Measurements from ENCODE around the gene ANGEL1.

ANGEL1 gene

GRCh38 chr14:76769636-76770292 lies 42.9 kb downstream of the ANGEL1 start:
- H3K4me3 ChIP-seq (ENCODE audit: low read depth, low read length): no peak overlapping the region
- DNase-seq (ENCODE audit: low read depth): no peak

GRCh38 chr14:76768671-76769500 lies 43.8 kb downstream of the ANGEL1 start:
- no peak overlapping the region for H3K4me3 ChIP-seq (ENCODE audit: low read depth, low read length)
- no peak for DNase-seq (ENCODE audit: low read depth)

GRCh38 chr14:76767681-76768656 lies 44.7 kb downstream of the ANGEL1 start:
- DNase-seq (ENCODE audit: low read depth): no peak
- H3K4me3 ChIP-seq (ENCODE audit: low read depth, low read length): no peak overlapping the region

GRCh38 chr14:76765461-76765931 lies 47.2 kb downstream of the ANGEL1 start:
- no peak overlapping the region for H3K4me3 ChIP-seq (ENCODE audit: low read depth, low read length)
- DNase-seq (ENCODE audit: low read depth): no peak

- no peak for DNase-seq (ENCODE audit: low read depth)
- H3K4me3 ChIP-seq (ENCODE audit: low read depth, low read length): peak overlapping the region; percentile 90
Observed at GRCh38 chr14:76763096-76764041, 49.3 kb downstream of the ANGEL1 start.

GRCh38 chr14:76762411-76763095 lies 50.1 kb downstream of the ANGEL1 start:
- no peak for DNase-seq (ENCODE audit: low read depth)
- peak overlapping the region; percentile 90 for H3K4me3 ChIP-seq (ENCODE audit: low read depth, low read length)

GRCh38 chr14:76761960-76762410 lies 50.7 kb downstream of the ANGEL1 start:
- no peak for DNase-seq (ENCODE audit: low read depth)

GRCh38 chr14:76761136-76761959 lies 51.3 kb downstream of the ANGEL1 start, which contains the start of gene VASH1:
Gene VASH1 (plus strand): TSS chr14:76761468. CDS start chr14:76762822, 1,354 bp downstream.
- peak within 1 kb of the TSS; percentile 90 for H3K4me3 ChIP-seq (ENCODE audit: low read depth, low read length)
- peak; percentile 26 for DNase-seq (ENCODE audit: low read depth)

More at GRCh38 chr14:76761960-76762410, 50.7 kb downstream of the ANGEL1 start:
- peak overlapping the region; percentile 90 for H3K4me3 ChIP-seq (ENCODE audit: low read depth, low read length)

GRCh38 chr14:76760331-76761135 lies 52.1 kb downstream of the ANGEL1 start:
- H3K4me3 ChIP-seq (ENCODE audit: low read depth, low read length): peak overlapping the region; percentile 90

GRCh38 chr14:76759589-76759988 lies 53.1 kb downstream of the ANGEL1 start:
- DNase-seq (ENCODE audit: low read depth): no peak
- H3K4me3 ChIP-seq (ENCODE audit: low read depth, low read length): no peak overlapping the region

More at GRCh38 chr14:76760331-76761135, 52.1 kb downstream of the ANGEL1 start:
- DNase-seq (ENCODE audit: low read depth): no peak

- H3K4me3 ChIP-seq (ENCODE audit: low read depth, low read length): no peak overlapping the region
- no peak for DNase-seq (ENCODE audit: low read depth)
Observed at GRCh38 chr14:76756371-76756750, 56.3 kb downstream of the ANGEL1 start.

- no peak overlapping the region for H3K4me3 ChIP-seq (ENCODE audit: low read depth, low read length)
- no peak for DNase-seq (ENCODE audit: low read depth)
Observed at GRCh38 chr14:76755610-76756370, 56.9 kb downstream of the ANGEL1 start.

- DNase-seq (ENCODE audit: low read depth): no peak
- no peak overlapping the region for H3K4me3 ChIP-seq (ENCODE audit: low read depth, low read length)
Observed at GRCh38 chr14:76754586-76754985, 58.1 kb downstream of the ANGEL1 start.

- no peak for DNase-seq (ENCODE audit: low read depth)
- H3K4me3 ChIP-seq (ENCODE audit: low read depth, low read length): no peak overlapping the region
Observed at GRCh38 chr14:76753541-76754198, 59.0 kb downstream of the ANGEL1 start.

- DNase-seq (ENCODE audit: low read depth): no peak
- H3K4me3 ChIP-seq (ENCODE audit: low read depth, low read length): no peak overlapping the region
Observed at GRCh38 chr14:76752744-76753143, 59.9 kb downstream of the ANGEL1 start.

All from skeletal muscle cell (primary cell).